Retina (tissue), 1 donor: Measurements from ENCODE around the gene WDR93.

Source experiments
- DNase-seq: peaks from one replicate; pipeline ENCODE4 v3.0.0-alpha.2; 2016

The WDR93 gene

GRCh38 chr15:89750560-89751542 lies 60.2 kb downstream of the WDR93 start, which contains the start of gene MESP1:
Gene MESP1 (minus strand): TSS chr15:89751249. CDS start chr15:89751231, 18 bp downstream.
- DNase-seq = peak; percentile 93

- no peak for DNase-seq
These were observed 61.1 kb downstream of the WDR93 start for GRCh38 chr15:89751748-89752147.

- no peak for DNase-seq
These were observed 63.2 kb downstream of the WDR93 start for GRCh38 chr15:89753855-89754254.

- no peak for DNase-seq
These were observed 63.9 kb downstream of the WDR93 start for GRCh38 chr15:89754361-89755154.

GRCh38 chr15:89755701-89756100 lies 65.1 kb downstream of the WDR93 start:
- DNase-seq = no peak

GRCh38 chr15:89756897-89757296 lies 66.3 kb downstream of the WDR93 start:
- no peak for DNase-seq

- DNase-seq = no peak
These were observed 67.7 kb downstream of the WDR93 start for GRCh38 chr15:89758283-89758682.

GRCh38 chr15:89758981-89759380 lies 68.4 kb downstream of the WDR93 start:
- no peak for DNase-seq

- DNase-seq = no peak
These were observed 69.2 kb downstream of the WDR93 start for GRCh38 chr15:89759835-89760234.

- DNase-seq = peak; percentile 82
These were observed 69.8 kb downstream of the WDR93 start for GRCh38 chr15:89760303-89761008.

GRCh38 chr15:89761009-89761831 lies 70.6 kb downstream of the WDR93 start:
- DNase-seq = no peak

- DNase-seq = no peak
These were observed 71.3 kb downstream of the WDR93 start for GRCh38 chr15:89761929-89762328.

GRCh38 chr15:89765694-89766093 lies 75.1 kb downstream of the WDR93 start:
- no peak for DNase-seq

- DNase-seq = no peak
These were observed 76.0 kb downstream of the WDR93 start for GRCh38 chr15:89766357-89767311.

- DNase-seq = no peak
These were observed 76.9 kb downstream of the WDR93 start for GRCh38 chr15:89767411-89767915.

GRCh38 chr15:89768071-89768500 lies 77.5 kb downstream of the WDR93 start:
- no peak for DNase-seq

GRCh38 chr15:89769366-89769765 lies 78.8 kb downstream of the WDR93 start:
- DNase-seq = no peak

- DNase-seq = no peak
These were observed 79.4 kb downstream of the WDR93 start for GRCh38 chr15:89770041-89770440.

GRCh38 chr15:89772932-89773583 lies 82.4 kb downstream of the WDR93 start:
- DNase-seq = no peak

- DNase-seq = no peak
These were observed 83.9 kb downstream of the WDR93 start for GRCh38 chr15:89774492-89774891.
